ENCODE data around the gene STUB1.

STUB1 gene

DNA sequence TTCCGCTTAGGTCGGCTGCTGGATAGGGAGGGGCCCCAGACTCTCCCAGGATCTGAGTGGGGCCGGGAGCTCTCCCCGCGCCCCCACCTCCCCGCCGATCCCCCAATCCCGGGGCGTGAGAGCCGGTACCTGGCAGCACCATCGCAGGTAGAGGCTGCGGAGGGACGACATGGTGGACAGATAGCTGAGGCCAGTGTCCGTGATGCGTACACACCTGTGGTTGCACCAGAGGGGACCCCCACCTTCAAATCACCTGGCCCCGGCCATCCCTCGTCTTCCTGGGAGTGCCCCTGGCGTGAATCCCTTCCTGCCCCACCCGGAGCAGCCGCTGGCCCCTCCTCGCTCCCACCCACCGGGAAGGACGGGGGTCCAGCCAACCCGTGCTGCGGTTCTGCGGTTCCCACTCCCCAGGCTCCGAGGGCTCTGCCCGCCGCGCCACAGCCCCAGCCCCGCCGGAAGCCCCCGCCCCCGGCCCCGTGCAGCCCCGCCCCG, 14.7 kb downstream of the STUB1 start:
- no peak for DNase-seq (ENCODE audit: low read depth)

DNA sequence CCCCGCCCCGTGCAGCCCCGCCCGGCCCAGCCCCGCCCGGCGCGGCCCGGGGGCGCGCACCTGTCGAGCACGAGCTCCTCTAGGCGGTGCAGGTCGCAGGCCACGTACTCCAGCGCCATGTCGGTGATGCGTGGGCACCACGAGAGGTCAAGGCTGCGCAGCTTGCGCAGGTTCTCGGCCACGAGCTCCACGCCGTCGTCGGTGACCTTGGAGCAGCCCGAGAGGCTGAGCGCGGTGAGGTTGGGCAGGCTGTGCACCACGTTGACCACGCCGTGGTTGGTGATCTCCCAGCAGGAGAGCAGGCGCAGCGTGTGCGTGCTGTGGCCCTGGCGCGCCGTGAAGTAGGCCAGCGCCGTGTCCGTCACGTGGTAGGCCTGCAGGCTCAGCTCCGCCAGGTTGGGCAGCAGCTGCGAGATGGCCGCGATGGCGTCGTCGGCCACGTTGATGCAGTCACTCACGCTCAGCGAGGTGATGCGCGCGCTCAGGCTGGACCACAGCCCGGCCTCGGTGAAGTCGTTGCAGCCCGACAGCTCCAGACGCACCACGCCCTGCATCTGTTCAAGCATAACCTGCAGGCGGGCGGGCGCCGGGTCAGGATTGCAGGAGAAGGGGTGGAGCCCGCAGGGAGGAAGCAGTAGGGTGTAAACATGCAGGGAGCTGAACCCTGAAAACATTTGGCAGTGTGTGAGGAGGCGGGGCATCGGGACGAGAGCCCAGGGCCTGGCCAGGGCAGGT, 15.3 kb downstream of the STUB1 start:
- DNase-seq (ENCODE audit: low read depth), result peak; percentile 38

DNA sequence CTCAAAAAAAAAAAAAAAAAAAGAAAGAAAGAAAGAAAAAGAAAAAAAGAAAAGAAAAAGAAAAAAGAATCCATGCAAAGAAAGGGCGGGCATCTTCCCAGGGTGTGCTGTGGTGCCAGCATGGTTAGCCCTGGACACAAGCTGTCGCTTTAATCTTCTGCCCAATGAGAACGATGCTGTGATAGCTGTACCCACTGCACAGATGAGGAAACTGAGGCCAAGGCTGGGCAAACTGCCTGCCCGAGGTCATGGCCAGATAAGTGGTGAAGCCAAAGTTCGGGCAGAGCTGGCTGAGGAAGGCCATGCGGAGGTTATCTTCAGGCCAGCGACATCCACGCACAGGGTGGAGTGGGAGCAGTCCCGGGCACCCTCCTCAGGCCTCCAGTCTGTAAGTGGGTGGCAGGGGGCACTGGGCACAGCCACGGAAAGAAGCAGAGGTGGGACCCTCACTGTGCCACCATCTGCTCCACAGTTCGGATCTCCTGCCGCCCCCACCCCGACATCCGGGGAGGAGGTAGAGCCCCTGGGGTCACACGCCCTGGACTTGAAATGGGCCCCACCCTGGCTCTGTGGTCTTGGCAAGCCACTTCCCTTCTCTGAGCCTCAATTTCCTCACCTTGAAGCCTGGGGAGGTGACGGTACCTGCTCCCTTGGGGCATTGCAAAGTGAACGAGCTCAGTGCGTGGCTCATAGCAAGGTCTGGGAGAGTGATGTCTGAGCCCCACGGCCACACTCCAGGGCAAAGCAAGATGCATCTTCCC, 18.9 kb downstream of the STUB1 start:
- DNase-seq (ENCODE audit: low read depth), result no peak

GRCh38 chr16:700684-701584, 20.7 kb downstream of the STUB1 start:
- DNase-seq (ENCODE audit: low read depth), result no peak

GRCh38 chr16:702341-702740, 22.1 kb downstream of the STUB1 start:
- DNase-seq (ENCODE audit: low read depth), result no peak

GRCh38 chr16:703406-703805, 23.2 kb downstream of the STUB1 start:
- no peak for DNase-seq (ENCODE audit: low read depth)

DNA sequence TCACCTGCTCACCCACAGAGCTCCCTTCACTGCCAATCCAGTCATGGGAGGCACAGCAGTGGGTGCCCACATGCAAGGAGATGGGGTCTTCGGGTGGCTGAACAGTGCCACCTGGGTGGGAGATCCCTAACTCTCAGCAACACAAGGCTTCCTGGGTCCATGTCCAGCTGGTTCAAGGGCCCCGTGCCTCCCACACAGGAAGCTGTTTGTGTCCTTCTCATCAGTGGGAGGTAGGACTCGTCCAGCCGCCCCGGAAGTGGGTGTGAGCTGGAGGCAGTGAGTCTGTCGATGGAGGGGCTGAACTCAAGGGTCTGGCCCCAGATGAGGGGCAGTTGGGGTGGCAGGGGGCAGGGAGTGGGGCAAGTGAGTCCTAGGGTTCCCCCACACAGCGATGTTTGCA, 23.8 kb downstream of the STUB1 start:
- no peak for DNase-seq (ENCODE audit: low read depth)

GRCh38 chr16:704552-705380, 24.6 kb downstream of the STUB1 start:
- DNase-seq (ENCODE audit: low read depth), result no peak

DNA sequence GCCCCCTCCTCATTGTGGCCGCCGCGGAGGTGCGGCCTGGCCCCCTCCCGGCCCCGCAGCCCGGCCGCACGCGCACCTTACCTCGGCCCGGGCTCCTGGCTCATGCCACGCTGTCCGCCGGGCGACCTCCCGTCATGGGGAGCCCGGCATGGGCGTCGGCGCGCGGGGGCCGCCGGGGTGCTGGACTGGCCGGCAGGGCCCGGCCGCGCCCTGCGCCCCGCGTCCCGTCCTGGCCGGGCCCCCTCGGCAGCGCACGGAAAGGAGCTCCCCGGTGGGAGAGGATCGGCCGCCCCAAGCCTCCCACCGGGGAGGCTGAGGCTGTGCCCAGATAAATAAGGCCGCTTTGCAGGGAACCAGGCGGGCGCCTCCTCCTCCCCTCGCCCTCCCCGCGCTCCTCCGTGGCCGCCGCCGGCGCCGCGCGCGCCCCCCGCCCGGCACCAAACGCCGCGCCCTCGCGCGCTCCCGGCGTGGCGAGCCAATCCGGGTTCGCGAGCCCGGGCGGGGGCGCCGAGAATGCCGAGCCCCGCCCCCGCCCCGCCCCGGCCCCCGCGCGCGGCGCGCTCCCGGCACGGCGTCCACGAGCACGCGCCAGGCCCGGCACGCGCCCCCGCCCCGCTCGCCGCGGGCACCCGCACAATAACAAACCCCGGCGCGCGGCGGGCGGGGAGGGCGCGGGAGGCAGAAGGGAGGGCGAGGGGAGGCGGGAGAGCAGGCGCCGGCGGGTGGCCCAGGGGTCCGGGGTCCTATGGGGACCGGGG, 25.4 kb downstream of the STUB1 start, which contains the start of gene FBXL16:
Gene FBXL16, minus strand, starts transcription at position 371 of the 758 bp plus-strand sequence. CDS start 8,396 bp downstream, outside the sequence.
- DNase-seq (ENCODE audit: low read depth), result no peak

GRCh38 chr16:706189-707061, 26.2 kb downstream of the STUB1 start:
- no peak for DNase-seq (ENCODE audit: low read depth)

- DNase-seq (ENCODE audit: low read depth), result no peak
Measured at GRCh38 chr16:707062-707538, 26.9 kb downstream of the STUB1 start.

DNA sequence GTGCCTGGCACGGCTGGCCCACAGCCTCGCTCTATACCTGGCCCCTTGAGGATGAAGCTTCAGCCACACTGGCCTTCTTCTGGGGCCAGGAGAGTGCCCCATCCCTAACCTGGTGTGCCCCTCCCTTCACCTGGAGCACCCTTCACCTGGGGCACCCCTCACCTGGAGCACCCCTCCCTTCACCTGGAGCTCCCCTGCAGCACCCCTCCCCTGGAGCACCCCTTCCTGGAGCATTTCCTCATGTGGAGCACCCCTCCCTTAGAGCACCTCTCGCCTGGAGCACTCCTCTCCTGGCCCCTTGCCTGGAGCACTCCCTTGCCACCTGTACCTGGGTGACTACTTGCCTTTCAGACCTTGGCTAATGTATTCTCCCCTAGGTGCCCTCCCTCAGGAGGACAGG, 27.8 kb downstream of the STUB1 start:
- DNase-seq (ENCODE audit: low read depth), result no peak

DNA sequence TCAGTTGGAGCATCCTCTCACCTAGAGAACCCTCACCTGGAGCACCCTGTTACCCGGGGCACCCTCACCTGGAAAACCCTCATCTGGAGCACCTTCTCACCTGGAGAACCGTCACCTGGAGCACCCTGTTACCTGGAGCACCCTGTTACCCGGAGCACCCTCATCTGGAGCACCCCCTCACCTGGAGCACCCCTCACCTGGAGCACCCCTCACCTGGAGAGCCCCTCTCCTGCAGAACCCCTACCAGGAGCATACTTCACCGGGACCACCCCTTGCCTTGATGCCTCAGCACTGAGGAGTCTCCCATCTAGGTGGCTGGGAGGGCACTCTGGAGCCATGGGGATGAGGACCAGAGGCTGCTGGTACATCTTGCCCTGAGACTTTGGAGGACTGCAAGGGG, 28.7 kb downstream of the STUB1 start:
- DNase-seq (ENCODE audit: low read depth), result no peak

DNA sequence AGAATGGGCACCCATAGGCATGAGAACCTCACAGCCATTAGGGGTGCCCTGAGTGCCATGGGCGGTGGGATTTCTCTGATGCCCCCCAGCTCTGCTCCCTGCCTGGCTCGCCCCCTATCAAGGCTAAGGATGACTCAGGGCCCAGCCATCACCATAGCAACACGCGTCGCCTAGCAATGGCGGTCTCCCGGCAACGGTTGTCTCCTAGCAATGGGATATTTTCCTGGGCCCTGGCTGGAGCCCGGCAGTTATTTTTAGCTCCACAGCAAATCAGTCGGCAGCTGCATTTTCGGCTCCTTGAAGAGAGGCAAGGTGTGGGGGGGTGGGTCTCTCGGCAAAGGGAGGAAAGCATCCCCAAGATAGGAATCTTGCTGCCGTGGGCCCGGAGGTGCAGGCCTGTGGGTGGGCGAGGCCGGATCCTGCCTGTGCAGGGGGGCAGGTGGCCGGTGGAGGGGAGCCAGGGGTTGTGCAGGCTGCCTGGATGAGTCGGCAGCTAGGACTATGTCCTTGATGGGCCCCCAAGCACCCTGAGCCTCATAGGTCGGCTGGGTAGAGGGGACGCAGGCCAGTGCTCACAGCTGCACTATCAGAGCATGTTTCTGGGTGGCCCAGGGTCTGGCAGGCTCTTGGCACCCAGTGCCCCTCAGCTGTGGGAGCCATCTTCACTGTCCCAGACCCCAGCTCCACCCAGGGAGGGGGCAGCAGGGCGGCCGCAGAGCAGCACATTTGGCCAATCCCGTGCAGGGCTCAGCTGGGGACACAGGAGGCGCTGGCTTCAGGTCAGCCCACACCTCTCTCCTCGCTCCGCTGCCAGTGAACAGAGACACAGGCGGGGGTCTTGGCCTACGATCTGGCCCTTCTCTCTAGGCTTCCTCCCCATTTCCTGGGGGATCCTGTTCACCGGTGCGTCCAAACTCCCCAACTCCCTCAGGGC, 29.6 kb downstream of the STUB1 start:
- no peak for DNase-seq (ENCODE audit: low read depth)

GRCh38 chr16:710500-711075, 30.4 kb downstream of the STUB1 start:
- no peak for DNase-seq (ENCODE audit: low read depth)

DNA sequence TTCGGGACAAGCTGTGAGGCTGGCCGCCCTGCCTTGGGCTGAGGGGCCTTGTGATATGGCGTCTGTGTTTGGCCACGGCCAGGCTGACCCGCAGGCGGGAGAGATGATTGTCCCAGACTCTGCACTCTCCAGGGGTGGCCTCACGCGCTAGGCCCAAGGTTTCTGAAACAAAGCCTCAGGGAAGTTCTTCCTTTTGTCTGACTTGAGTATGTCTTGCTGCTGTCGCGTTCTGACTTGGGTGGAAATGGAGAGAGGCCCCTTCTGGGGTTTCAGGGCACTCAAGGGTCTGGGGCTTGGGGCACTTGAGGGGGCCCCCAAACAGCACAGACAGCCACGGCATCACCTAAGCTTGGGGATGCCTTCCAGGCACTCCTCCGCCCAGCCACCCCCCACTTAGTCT, 30.9 kb downstream of the STUB1 start:
- no peak for DNase-seq (ENCODE audit: low read depth)

DNA sequence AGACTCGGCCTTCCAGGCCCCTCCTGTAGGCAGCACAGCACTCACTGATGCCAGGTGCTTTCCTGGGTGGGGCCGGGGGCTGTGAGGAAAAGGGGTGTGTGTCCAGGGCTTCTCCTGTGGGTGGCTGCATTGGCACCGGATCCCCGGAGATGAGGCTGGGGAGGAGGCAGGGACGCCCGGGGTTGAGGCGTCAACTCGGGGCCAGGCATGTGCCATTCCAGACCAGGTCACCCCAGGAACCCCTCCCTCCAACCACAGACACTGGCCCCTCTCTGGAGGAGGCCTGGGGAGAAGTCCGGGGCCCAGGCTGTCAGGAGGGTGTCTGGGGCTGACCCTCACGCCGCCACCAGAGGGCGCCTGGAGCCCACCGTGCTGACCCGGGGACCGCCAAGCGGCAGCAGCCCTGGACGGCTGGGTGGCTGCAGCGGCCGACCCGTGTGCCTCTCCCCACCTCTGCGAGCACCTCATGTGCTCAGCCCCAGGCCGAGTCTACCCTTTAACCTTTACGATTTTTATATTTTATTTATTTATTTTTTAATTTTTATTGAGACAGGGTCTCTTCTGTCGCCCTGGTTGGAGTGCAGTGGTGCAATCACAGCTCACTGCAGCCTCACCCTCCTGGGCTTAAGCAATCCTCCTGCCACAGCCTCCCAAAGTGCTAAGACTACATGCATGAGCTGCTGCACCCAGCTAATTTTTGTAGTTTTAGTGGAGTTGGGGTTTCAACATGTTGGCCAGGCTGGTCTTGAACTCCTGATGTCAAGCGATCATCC, 31.5 kb downstream of the STUB1 start:
- DNase-seq (ENCODE audit: low read depth), result peak; percentile 63

Data from stimulated activated CD8-positive, alpha-beta memory T cell treated with anti-CD3 and anti-CD28 coated beads, Interleukin-7, amount 100 ng/mL, for 24 hours (primary cell).